Lung (tissue), 10 donors: Measurements from ENCODE around the gene ADCY1. TPM values are rescaled to one million over a fixed set of nuclear protein-coding genes. Genes with fewer than 3 reads are reported as not detected.
"Not testable (repeated sequence)": the region's sequence is repeated elsewhere in the genome, so short reads cannot be mapped to it uniquely, and the experiment has no call there.

Source experiments
- ATAC-seq: fragments of 200-7000 bp; cut with Tn5 transposase; one replicate; pipeline ENCODE4 v1.9.1; 2020; ENCODE audit warnings: moderate number of reproducible peaks; ENCODE audit not compliant: insufficient read depth, low FRiP score
- DNase-seq, 3 donors: peaks; one replicate each; pipeline ENCODE4 v3.0.0-alpha.2; 2013 to 2017
- H3K27ac ChIP-seq, 2 donors: one replicate each; pipeline ENCODE4 v1.5.1; 2013; ENCODE audit warnings: mild to moderate bottlenecking in 2 of 2, moderate library complexity in 2 of 2, control low read depth in 1 of 2, inconsistent platforms in 1 of 2, low read depth in 1 of 2, low read length in 1 of 2
- H3K27me3 ChIP-seq, 3 donors: one replicate each; pipeline ENCODE4 v1.5.1; 2013; ENCODE audit warnings: low read length in 2 of 3; ENCODE audit not compliant: control insufficient read depth in 3 of 3, insufficient read depth in 3 of 3
- H3K36me3 ChIP-seq, 4 donors: one replicate each; pipeline ENCODE4 v1.5.1; 2013; ENCODE audit warnings: low read length in 4 of 4, mild to moderate bottlenecking in 1 of 4, moderate library complexity in 1 of 4; ENCODE audit not compliant: control insufficient read depth in 4 of 4, insufficient read depth in 4 of 4
- H3K4me1 ChIP-seq, 5 donors: one replicate each; pipeline ENCODE4 v1.5.1; 2013; ENCODE audit warnings: low read length in 5 of 5, mild to moderate bottlenecking in 2 of 5, moderate library complexity in 1 of 5; ENCODE audit not compliant: control insufficient read depth in 5 of 5, insufficient read depth in 5 of 5
- H3K4me3 ChIP-seq: one replicate; pipeline ENCODE4 v1.5.1; 2013; ENCODE audit warnings: mild to moderate bottlenecking, control low read depth, moderate library complexity
- H3K9ac ChIP-seq, 2 donors: one replicate each; pipeline ENCODE4 v1.5.1; 2013; ENCODE audit warnings: low read length in 2 of 2, control low read depth in 1 of 2; ENCODE audit not compliant: insufficient read depth in 1 of 2
- H3K9me3 ChIP-seq, 4 donors: one replicate each; pipeline ENCODE4 v1.5.1; 2013; ENCODE audit warnings: low read length in 3 of 4, mild to moderate bottlenecking in 1 of 4, moderate library complexity in 1 of 4; ENCODE audit not compliant: control insufficient read depth in 4 of 4, insufficient read depth in 3 of 4
- whole genome bisulfite sequencing, 2 donors: extraction: QIAGEN DNeasy Blood & Tissue Kit; methylation state at CpG; one replicate each; pipeline ENCODE4 v1.1.7; 2013; 5-methylcytosine and 5-hydroxymethylcytosine counted together
- polyA plus RNA-seq, 2 donors: library from polyadenylated mRNA; stranded (reverse); fragments of 200-250 nt; gene quantifications; one replicate each; pipeline ENCODE4 v1.2.1, GENCODE V29; 2013
- total RNA-seq, 2 donors: library from RNA; depleted of rRNA in 1 of 2; stranded (reverse); fragments of >200 nt in 1 of 2; gene quantifications; one replicate each; pipeline ENCODE4 v1.2.1, GENCODE V29; 2014 to 2021
- donor health status: Bipolar disorder and iron deficiency.
- donor health status: healthy.
- donor health status: DM: yes; HTN: yes; CAD: no.

Gene ADCY1
- total and polyA plus RNA-seq, 4 donors, result 0.14 to 1.8 (median 0.28) TPM

GRCh38 chr7:45738920-45739319 lies 164.8 kb downstream of the ADCY1 start:
- not testable (repeated sequence) for ATAC-seq, H3K27me3 ChIP-seq, H3K9me3 ChIP-seq, H3K4me1 ChIP-seq, H3K4me3 ChIP-seq, H3K9ac ChIP-seq, H3K36me3 ChIP-seq, H3K27ac ChIP-seq
- 88 to 91% methylated on average over 9 of the region's 9 CpGs for whole genome bisulfite sequencing, 2 donors
- DNase-seq, result peak; percentile 41 to 65 (median 65)

DNA sequence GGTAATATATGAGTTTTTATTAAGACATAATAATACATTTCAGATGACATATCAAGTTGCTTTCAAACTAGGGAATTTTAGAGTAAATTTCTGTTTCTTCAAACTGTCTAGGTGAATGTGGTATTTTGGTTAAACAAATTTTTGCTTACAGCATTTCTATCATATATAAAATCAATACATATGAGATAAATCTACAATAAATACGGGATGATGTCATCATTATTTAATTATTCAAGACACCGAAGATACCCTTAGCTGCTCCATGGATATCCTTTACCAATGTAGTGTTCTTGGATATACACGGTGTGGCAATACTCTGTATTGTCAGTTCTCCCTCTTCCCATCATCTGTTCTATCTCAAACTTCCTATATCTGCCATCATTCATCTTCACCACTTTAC lies 166.4 kb downstream of the ADCY1 start:
- H3K36me3 ChIP-seq, result peaks cover 0 to 12% (median 4%) of the 10 kb centered on the region in 4 donors
- not testable (repeated sequence) for H3K27ac ChIP-seq, H3K4me1 ChIP-seq, H3K9me3 ChIP-seq, H3K4me3 ChIP-seq, ATAC-seq, DNase-seq, H3K9ac ChIP-seq, H3K27me3 ChIP-seq
- WGBS, 2 donors, result 79 to 97% methylated on average over 3 of the region's 3 CpGs

DNA sequence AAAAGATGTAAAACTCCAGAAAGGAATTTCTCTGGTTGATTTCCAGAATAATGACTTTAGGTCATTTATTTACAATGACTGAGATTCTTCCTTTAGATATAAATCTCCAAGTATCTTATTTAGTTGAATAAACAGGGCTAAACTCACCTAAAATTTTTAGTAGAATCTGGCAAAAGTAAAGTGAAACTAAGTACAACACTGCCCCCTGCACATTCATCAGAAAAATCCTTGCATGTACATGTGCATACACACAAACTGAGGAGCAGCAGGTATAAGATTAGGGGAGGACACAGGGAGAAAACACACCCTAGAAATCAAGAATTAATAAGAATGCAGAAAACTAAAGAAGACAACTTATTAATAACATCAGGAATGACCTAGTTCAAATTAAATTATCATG lies 174.8 kb downstream of the ADCY1 start:
- DNase-seq, result peak in 1 of 3 donors; percentile 22

GRCh38 chr7:45751352-45751751 lies 177.2 kb downstream of the ADCY1 start:
- not testable (repeated sequence) for H3K9me3 ChIP-seq, H3K36me3 ChIP-seq, H3K27me3 ChIP-seq, H3K4me3 ChIP-seq, ATAC-seq, H3K9ac ChIP-seq, H3K27ac ChIP-seq, DNase-seq, H3K4me1 ChIP-seq
- WGBS, 2 donors, result 93 to 95% methylated on average over 2 of the region's 2 CpGs

More for the DNA sequence above, 174.8 kb downstream of the ADCY1 start:
- H3K9ac ChIP-seq, ATAC-seq, H3K27me3 ChIP-seq, H3K4me3 ChIP-seq, H3K27ac ChIP-seq, H3K4me1 ChIP-seq, H3K9me3 ChIP-seq: not testable (repeated sequence)
- H3K36me3 ChIP-seq, result peaks cover 0 to 12% (median 2%) of the 10 kb centered on the region in 4 donors

DNA sequence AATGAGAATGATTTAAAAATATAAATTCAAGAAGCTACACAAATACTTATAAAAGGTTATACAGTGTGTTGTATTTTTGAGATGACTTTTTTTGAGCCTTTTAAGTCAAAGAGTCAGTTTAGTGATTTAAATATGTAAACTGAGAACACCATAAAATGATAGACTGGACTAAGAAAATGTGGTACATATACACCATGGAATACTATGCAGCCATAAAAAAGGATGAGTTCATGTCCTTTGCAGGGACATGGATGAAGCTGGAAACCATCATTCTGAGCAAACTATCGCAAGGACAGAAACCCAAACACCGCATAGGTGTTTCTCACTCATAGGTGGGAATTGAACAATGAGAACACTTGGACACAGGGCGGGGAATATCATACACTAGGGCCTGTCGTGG lies 182.2 kb downstream of the ADCY1 start:
- H3K4me3 ChIP-seq, H3K9me3 ChIP-seq, H3K9ac ChIP-seq, H3K36me3 ChIP-seq, ATAC-seq, DNase-seq, H3K27ac ChIP-seq, H3K4me1 ChIP-seq, H3K27me3 ChIP-seq: not testable (repeated sequence)
- 99 to 100% methylated on average over 3 of the region's 4 CpGs for WGBS, 2 donors

DNA sequence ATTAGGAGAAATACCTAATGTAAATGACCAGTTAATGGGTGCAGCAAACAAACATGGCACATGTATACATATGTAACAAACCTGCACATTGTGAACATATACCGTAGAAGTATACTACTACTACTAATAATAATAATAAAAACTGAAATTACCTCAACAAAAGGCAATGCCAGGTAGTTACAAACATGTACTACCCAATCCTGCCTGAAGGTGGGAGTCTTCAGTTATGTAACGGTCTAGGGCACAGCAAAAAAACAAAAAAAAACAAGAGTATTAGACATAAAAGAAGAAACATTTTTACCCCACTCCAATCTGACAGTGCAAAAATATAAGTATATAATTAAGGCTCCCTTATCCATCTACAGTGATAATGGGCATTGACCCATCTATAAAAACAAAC lies 182.6 kb downstream of the ADCY1 start:
- WGBS, 2 donors, result 85 to 89% methylated on average over 2 of the region's 2 CpGs

GRCh38 chr7:45759464-45759863 lies 185.3 kb downstream of the ADCY1 start:
- H3K4me1 ChIP-seq, DNase-seq, H3K36me3 ChIP-seq, ATAC-seq, H3K9ac ChIP-seq, H3K27ac ChIP-seq, H3K27me3 ChIP-seq, H3K9me3 ChIP-seq, H3K4me3 ChIP-seq: not testable (repeated sequence)
- WGBS, 2 donors, result 64 to 74% methylated on average over 1 of the region's 1 CpG

More for the DNA sequence above, 182.6 kb downstream of the ADCY1 start:
- not testable (repeated sequence) for ATAC-seq, H3K4me1 ChIP-seq, H3K27me3 ChIP-seq, H3K36me3 ChIP-seq, H3K4me3 ChIP-seq, H3K9ac ChIP-seq, H3K9me3 ChIP-seq, DNase-seq, H3K27ac ChIP-seq

DNA sequence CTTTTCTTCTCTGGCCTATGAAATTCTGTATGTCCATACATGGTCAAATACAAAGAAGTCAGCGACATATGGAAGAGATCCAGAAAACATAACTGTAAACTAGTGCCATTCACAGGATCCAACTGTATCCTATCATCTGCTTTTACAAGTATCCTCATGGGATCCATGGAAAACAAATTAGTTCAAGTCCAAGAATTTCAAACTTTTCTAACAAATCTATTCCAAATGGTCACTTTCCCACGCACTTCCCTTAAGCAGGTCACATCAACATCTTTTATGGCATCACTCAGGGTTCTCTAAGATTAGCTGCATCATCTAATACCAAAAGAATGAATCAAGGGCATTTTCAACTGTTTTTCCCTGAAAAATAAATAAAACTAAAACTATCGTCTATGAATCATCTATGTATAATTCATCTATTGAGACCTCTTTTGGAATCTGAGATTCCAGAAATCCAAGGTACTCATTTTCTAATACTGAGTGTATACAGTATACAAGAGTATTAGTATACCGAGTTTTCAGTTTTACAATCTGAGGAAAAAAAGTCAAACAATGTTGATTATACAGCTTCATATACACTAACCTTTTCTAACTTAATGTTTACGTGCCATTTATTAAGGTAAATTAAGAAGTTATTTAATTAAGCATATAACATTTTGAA lies 187.5 kb downstream of the ADCY1 start:
- not testable (repeated sequence) for H3K4me3 ChIP-seq, H3K27me3 ChIP-seq, H3K4me1 ChIP-seq, ATAC-seq, H3K9ac ChIP-seq, H3K27ac ChIP-seq, H3K9me3 ChIP-seq, H3K36me3 ChIP-seq
- WGBS, 2 donors, result 82 to 90% methylated on average over 5 of the region's 5 CpGs
- DNase-seq, result peak in 2 of 3 donors; percentile 62 to 68
